Stomach (tissue), 4 donors: ENCODE measurements around the gene COX19.

Experiments used
- EP300 ChIP-seq: sonication (generic); formaldehyde crosslinking; IDR thresholded peaks from one replicate; pipeline ENCODE4 v1.6.1; 2017; ENCODE audit warnings: antibody characterized with exemption
- POLR2A ChIP-seq, 4 donors: fragments of 450-650 bp; IDR thresholded peaks; one replicate each; pipeline ENCODE4 v1.6.1; 2016; ENCODE audit warnings: antibody characterized with exemption in 4 of 4, control low read depth in 2 of 4, mild to moderate bottlenecking in 1 of 4, moderate library complexity in 1 of 4
- POLR2AphosphoS5 ChIP-seq, 3 donors: sonication (generic); formaldehyde crosslinking; IDR thresholded peaks; one replicate each; pipeline ENCODE4 v1.6.1; 2016; ENCODE audit warnings: antibody characterized with exemption in 3 of 3
- TF ChIP-seq, protein P1 (sequence below), 7 experiments: fragments of 450-650 bp in 4 of 7; fragments of 200-600 bp in 3 of 7; sonication (generic) in 3 of 7; IDR thresholded peaks; one replicate each; pipeline ENCODE4 v1.5.1; 2016 to 2019; ENCODE audit warnings: antibody characterized with exemption in 7 of 7, control low read depth in 2 of 7, mild to moderate bottlenecking in 1 of 7

DNA sequence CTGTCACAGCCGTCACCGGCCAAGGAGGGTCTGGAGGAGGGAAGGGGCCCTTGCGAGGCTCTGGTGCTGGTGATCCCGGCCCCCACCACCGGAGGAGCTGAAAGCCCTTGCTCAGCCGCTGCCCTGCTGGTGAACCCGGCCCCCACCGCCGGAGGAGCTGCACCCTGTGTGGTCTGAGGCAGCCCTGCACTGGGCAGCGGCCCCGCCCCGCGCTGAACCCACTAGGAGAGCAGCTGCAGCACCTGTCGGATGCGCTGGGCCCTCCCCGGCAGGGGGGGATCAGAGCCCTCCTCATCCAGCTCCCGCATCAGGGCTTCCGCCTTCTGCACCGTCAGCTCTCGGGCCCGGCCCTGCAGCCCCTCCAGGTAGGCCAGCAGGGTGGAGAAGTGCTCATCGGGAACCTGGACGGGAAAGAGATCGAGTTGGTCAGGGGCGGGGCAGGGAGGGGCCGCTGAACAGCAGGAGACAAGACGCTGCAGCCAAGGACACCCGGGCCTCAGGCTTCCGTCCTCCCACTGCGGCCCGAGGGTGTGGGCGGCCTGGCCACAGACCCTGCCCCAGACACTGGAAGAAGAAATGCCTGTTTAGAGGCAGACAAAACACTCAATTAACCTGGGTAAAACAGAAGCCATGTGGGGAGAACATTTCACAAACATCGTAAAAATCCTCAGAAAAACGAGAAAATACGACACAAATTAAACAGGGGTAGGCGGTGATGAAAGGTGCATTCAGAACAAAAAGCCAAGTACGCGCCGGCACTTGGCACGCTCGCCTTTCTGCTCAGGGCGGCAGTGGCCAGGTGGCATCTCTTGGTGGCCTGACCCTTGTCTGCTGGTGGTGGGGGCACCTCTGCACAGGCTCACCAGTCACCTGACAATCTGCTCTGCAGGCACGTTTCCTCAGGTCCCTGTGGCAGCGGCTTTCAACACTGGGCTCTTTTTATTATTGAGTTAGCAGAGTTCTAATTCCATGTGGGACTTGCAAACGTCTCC is 22.4 kb upstream of the COX19 start:
- TF ChIP-seq EP300 = no peak
- no peak for TF ChIP-seq POLR2AphosphoS5 (IDR thresholded peaks at IDR 0.05)
- TF ChIP-seq, protein P1, sequence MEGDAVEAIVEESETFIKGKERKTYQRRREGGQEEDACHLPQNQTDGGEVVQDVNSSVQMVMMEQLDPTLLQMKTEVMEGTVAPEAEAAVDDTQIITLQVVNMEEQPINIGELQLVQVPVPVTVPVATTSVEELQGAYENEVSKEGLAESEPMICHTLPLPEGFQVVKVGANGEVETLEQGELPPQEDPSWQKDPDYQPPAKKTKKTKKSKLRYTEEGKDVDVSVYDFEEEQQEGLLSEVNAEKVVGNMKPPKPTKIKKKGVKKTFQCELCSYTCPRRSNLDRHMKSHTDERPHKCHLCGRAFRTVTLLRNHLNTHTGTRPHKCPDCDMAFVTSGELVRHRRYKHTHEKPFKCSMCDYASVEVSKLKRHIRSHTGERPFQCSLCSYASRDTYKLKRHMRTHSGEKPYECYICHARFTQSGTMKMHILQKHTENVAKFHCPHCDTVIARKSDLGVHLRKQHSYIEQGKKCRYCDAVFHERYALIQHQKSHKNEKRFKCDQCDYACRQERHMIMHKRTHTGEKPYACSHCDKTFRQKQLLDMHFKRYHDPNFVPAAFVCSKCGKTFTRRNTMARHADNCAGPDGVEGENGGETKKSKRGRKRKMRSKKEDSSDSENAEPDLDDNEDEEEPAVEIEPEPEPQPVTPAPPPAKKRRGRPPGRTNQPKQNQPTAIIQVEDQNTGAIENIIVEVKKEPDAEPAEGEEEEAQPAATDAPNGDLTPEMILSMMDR (IDR thresholded peaks at IDR 0.05) = no peak
- TF ChIP-seq POLR2A (IDR thresholded peaks at IDR 0.05) = no peak
